IPS DF 19.7 (cell line): Measurements from ENCODE around the gene SEPTIN3.
"Not testable (repeated sequence)": the region's sequence is repeated elsewhere in the genome, so short reads cannot be mapped to it uniquely, and the experiment has no call there.

Experiments used
- DNase-seq: peaks from one replicate; pipeline ENCODE4 v3.0.0-alpha.2; 2013; ENCODE audit warnings: low read depth, low spot score

Gene SEPTIN3

GRCh38 chr22:41943661-41944209 is 25.5 kb upstream of the SEPTIN3 start:
- no peak for DNase-seq

- DNase-seq: peak; percentile 87
Measured at GRCh38 chr22:41946629-41947423, 22.4 kb upstream of the SEPTIN3 start, which contains the start of gene CENPM. Gene CENPM, minus strand, starts transcription at chr22:41947152. Its CDS starts 76 bp downstream, at chr22:41947076.

GRCh38 chr22:41947424-41948080 is 21.7 kb upstream of the SEPTIN3 start:
- no peak for DNase-seq

GRCh38 chr22:41948142-41948541 is 21.1 kb upstream of the SEPTIN3 start:
- no peak for DNase-seq

GRCh38 chr22:41948928-41949296 is 20.3 kb upstream of the SEPTIN3 start:
- DNase-seq: not testable (repeated sequence)

GRCh38 chr22:41949297-41949965 is 19.8 kb upstream of the SEPTIN3 start:
- no peak for DNase-seq

GRCh38 chr22:41951898-41952474 is 17.3 kb upstream of the SEPTIN3 start, which contains the start of gene SMIM45:
Gene SMIM45, plus strand, starts transcription at chr22:41952150.
- DNase-seq: no peak

GRCh38 chr22:41952713-41953112 is 16.5 kb upstream of the SEPTIN3 start:
- DNase-seq: no peak

GRCh38 chr22:41957941-41958556 is 11.2 kb upstream of the SEPTIN3 start:
- no peak for DNase-seq

- no peak for DNase-seq
Measured at GRCh38 chr22:41963453-41964111, 5.7 kb upstream of the SEPTIN3 start.

- no peak for DNase-seq
Measured at GRCh38 chr22:41964112-41964491, 5.1 kb upstream of the SEPTIN3 start.

GRCh38 chr22:41966225-41966606 is 3.0 kb upstream of the SEPTIN3 start:
- no peak for DNase-seq

GRCh38 chr22:41966607-41967240 is 2.5 kb upstream of the SEPTIN3 start:
- peak; percentile 69 for DNase-seq

GRCh38 chr22:41968601-41969000 is 642 bp upstream of the SEPTIN3 start:
- no peak for DNase-seq

- DNase-seq: no peak
Measured at GRCh38 chr22:41970601-41971000, 1.4 kb downstream of the SEPTIN3 start.

GRCh38 chr22:41971431-41971830 is 2.2 kb downstream of the SEPTIN3 start:
- no peak for DNase-seq

GRCh38 chr22:41974691-41975290 is 5.5 kb downstream of the SEPTIN3 start:
- no peak for DNase-seq

GRCh38 chr22:41975299-41976069 is 6.2 kb downstream of the SEPTIN3 start:
- no peak for DNase-seq
